Mucosa of stomach (tissue), 1 donor: Measurements from ENCODE around the gene MUC5AC.
"Not testable (repeated sequence)": the region's sequence is repeated elsewhere in the genome, so short reads cannot be mapped to it uniquely, and the experiment has no call there.

Experiments
- H3K27me3 ChIP-seq: one replicate; pipeline ENCODE4 v1.7.0; 2013; ENCODE audit warnings: mild to moderate bottlenecking, low read length; ENCODE audit not compliant: control insufficient read depth, insufficient read depth
- H3K36me3 ChIP-seq: one replicate; pipeline ENCODE4 v1.7.0; 2013; ENCODE audit warnings: low read length; ENCODE audit not compliant: control insufficient read depth, insufficient read depth
- H3K4me1 ChIP-seq: one replicate; pipeline ENCODE4 v1.7.0; 2013; ENCODE audit warnings: mild to moderate bottlenecking, low read length; ENCODE audit not compliant: control insufficient read depth, insufficient read depth
- H3K4me3 ChIP-seq: one replicate; pipeline ENCODE4 v1.7.0; 2013; ENCODE audit warnings: low read length
- H3K9ac ChIP-seq: one replicate; pipeline ENCODE4 v1.7.0; 2013; ENCODE audit warnings: mild to moderate bottlenecking, low read length, moderate library complexity
- H3K9me3 ChIP-seq: one replicate; pipeline ENCODE4 v1.7.0; 2013; ENCODE audit warnings: mild to moderate bottlenecking, low read length, moderate library complexity; ENCODE audit not compliant: control insufficient read depth
- donor health status: Pancreatic carcinoma.

MUC5AC gene

DNA sequence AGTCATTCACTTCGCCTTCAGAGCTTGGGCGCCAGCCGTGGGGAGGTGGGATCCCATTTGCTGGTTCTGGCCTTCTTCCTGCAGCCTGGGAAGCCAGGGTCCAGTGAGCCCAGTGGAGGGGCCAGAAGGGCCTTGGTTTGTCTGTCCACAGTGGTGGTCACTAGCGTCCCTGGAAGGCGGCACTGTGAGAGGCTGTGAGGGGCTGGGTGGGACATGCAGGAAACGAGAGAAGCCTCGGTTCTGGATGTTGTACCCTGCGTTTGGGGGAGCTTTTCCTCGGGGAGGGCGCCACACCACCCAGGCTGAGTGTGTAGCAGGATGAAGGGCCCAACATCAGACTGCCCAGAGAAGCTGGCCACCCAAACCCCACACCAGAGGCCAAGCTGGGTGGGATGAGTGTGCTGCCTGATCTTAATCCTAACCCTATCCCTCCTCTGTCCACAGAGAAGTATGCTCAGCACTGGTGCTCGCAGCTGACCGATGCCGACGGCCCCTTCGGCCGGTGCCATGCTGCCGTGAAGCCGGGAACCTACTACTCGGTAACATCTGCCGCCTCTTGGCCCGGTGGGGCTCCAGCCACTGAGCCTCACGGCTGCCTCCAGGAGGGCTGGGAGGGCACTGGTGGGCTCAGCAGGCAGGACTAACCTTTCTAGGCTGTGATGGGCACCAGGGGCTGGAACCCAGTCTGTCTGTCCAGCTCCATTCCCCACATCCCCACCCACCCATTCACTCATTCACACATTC is 14.4 kb downstream of the MUC5AC start:
- Histone ChIP-seq H3K27me3 (no peaks in the 10 kb centered on the region), H3K9me3 (no peaks in the 10 kb centered on the region), H3K36me3 (peaks cover 71% of the 10 kb centered on the region), H3K4me1 (peaks cover 23% of the 10 kb centered on the region), H3K9ac (no peak overlapping the region), H3K4me3 (no peak overlapping the region)

DNA sequence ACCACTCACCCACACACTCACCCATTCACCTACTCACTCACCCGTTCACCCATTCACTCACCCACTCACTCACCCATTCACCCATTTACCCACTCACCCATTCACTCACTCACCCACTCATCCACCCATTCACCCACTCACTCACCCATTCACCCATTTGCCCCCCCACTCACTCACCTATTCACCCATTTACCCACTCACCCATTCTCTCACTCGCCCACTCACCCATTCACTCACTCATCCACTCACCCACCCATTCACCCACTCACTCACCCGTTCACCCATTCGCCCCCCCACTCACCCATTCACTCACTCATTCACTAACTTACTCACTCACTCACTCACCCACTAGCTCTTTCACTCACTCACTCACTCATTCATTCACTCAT is 15.0 kb downstream of the MUC5AC start:
- no peak overlapping the region for H3K4me3 ChIP-seq
- H3K9ac ChIP-seq = no peak overlapping the region
- no peaks in the 10 kb centered on the region for H3K27me3 ChIP-seq
- H3K36me3 ChIP-seq = peaks cover 71% of the 10 kb centered on the region
- H3K4me1 ChIP-seq = peaks cover 28% of the 10 kb centered on the region
- no peaks in the 10 kb centered on the region for H3K9me3 ChIP-seq

DNA sequence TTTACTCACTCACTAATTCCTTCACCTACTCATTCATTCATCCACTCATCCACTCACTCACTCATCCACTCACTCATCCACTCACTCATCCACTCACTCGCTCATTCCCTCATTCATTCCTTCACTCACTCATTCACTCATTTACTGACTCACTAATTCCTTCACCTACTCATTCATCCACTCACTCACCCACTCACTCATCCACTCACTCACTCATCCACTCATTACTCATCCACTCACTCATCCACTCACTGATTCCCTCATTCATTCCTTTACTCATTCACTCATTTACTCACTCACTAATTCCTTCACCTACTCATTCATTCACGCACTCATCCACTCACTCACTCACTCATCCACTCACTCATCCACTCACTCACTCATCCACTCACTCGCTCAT is 15.6 kb downstream of the MUC5AC start:
- not testable (repeated sequence) for H3K9me3 ChIP-seq, H3K4me3 ChIP-seq, H3K27me3 ChIP-seq, H3K9ac ChIP-seq
- peaks cover 77% of the 10 kb centered on the region for H3K36me3 ChIP-seq
- H3K4me1 ChIP-seq = peaks cover 29% of the 10 kb centered on the region

DNA sequence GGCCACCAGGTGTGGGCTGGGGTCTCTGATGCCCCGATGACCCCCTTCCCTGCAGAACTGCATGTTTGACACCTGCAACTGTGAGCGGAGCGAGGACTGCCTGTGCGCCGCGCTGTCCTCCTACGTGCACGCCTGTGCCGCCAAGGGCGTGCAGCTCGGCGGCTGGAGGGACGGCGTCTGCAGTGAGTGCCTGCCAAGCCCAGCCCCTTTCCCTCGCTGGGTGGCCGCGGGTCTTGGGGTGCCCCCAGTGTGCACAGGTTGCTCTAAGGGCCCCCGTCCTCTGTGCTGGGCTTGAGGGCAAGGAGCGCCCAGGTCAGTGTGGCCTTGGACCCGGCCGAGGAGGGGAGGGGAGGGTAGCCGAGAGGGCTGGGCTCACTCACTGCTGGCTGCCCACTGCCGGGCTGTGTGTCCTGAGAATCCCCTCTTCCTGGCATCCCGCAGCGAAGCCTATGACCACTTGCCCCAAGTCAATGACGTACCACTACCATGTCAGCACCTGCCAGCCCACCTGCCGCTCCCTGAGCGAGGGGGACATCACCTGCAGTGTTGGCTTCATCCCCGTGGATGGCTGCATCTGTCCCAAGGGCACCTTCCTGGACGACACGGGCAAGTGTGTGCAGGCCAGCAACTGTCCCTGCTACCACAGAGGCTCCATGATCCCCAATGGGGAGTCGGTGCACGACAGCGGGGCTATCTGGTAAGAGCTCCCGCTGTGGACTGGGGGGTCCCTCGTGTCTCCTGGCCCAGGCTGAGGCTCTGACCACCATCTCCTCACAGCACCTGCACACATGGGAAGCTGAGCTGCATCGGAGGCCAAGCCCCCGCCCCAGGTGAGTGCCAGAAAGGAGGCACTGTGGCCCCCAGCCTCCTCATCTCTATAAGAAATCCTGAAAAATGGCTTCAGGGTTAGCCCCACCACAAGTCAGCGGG is 17.0 kb downstream of the MUC5AC start:
- H3K36me3 ChIP-seq = peaks cover 85% of the 10 kb centered on the region

DNA sequence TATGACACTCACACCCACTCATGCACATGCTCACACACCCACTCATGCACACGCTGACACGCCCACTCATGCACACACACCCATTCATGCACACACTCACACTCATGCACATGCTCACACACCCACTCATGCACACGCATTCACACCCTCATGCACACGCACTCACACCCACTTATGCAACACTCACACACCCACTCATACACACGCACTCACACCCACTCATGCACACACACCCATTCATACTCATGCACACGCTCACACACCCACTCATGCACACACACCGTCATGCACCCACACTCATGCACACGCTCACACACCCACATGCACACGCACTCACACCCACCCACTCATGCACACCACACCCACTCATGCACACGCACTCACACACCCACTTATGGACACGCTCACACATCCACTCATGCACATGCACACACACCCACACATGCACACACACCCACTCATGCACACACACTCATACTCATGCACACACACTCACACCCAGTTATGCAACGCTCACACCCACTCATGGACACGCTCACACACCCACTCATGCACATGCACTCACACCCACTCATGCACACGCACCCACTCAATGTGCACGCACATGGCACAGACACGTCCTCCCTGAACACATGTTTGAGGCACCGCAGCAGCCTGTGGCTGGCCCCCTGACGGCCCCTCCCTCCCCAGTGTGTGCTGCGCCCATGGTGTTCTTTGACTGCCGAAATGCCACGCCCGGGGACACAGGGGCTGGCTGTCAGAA is 17.9 kb downstream of the MUC5AC start:
- H3K4me3 ChIP-seq = no peak overlapping the region
- H3K9ac ChIP-seq = no peak overlapping the region
- H3K9me3 ChIP-seq = no peaks in the 10 kb centered on the region
- H3K27me3 ChIP-seq = no peaks in the 10 kb centered on the region
- peaks cover 87% of the 10 kb centered on the region for H3K36me3 ChIP-seq
- peaks cover 29% of the 10 kb centered on the region for H3K4me1 ChIP-seq

More for the DNA sequence above, 17.0 kb downstream of the MUC5AC start:
- Histone ChIP-seq H3K4me3 (no peak overlapping the region), H3K4me1 (peaks cover 29% of the 10 kb centered on the region), H3K9me3 (no peaks in the 10 kb centered on the region), H3K27me3 (no peaks in the 10 kb centered on the region), H3K9ac (no peak overlapping the region)

DNA sequence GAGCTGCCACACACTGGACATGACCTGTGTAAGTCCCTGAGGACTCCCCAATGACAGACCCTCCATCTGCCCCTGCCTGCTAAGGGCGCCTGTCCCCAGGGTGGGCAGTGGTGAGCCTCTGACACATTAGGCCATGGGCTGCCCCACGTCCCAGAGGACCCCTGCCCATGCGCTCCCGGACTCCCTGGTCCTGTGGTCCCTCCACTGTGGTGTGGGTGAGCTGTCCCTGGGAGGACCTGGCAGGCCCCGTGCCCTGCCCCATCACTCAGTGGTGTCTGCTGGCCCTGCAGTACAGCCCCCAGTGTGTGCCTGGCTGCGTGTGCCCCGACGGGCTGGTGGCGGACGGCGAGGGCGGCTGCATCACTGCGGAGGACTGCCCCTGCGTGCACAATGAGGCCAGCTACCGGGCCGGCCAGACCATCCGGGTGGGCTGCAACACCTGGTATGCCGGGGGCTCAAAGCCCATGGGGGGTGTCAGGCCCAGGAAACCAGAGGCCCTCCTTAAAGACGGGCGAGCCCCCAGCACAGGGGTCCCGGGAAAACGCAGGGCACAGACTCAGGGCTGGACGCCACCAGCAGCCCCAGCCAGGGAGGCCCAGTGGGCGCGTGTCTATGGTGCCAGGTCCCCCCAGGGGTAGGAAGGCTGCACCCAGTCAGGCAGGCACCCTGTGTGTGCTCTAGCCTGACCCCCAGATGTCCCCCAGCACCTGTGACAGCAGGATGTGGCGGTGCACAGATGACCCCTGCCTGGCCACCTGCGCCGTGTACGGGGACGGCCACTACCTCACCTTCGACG is 18.7 kb downstream of the MUC5AC start:
- peaks cover 84% of the 10 kb centered on the region for H3K36me3 ChIP-seq
- H3K4me3 ChIP-seq = no peak overlapping the region
- H3K9me3 ChIP-seq = no peaks in the 10 kb centered on the region
- no peak overlapping the region for H3K9ac ChIP-seq
- no peaks in the 10 kb centered on the region for H3K27me3 ChIP-seq
- peaks cover 25% of the 10 kb centered on the region for H3K4me1 ChIP-seq

DNA sequence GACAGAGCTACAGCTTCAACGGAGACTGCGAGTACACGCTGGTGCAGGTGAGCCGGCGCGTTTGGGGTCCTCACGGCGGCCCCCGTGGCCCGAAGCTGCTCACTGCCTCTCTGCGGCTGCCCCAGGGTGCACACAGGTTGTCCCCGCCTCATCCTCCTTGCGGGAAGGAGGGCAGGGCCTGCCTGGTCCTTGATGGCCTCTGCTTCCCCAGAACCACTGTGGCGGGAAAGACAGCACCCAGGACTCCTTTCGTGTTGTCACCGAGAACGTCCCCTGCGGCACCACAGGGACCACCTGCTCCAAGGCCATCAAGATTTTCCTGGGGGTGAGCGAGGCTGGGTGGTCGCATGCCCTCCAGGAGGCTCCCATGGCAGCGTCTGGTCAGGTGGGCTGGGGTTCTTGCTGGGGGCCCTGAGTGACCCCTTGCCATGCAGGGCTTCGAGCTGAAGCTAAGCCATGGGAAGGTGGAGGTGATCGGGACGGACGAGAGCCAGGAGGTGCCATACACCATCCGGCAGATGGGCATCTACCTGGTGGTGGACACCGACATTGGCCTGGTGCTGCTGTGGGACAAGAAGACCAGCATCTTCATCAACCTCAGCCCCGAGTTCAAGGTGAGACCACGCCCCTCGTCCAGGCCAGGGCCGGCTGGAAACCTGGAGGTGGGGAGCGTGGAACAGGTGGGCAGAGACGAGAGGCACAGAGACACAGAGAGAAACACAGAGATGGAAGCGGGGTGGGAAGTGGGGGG is 19.4 kb downstream of the MUC5AC start:
- peaks cover 80% of the 10 kb centered on the region for H3K36me3 ChIP-seq
- H3K9me3 ChIP-seq = no peaks in the 10 kb centered on the region
- H3K4me3 ChIP-seq = no peak overlapping the region
- H3K27me3 ChIP-seq = no peaks in the 10 kb centered on the region
- H3K9ac ChIP-seq = no peak overlapping the region
- peaks cover 19% of the 10 kb centered on the region for H3K4me1 ChIP-seq

DNA sequence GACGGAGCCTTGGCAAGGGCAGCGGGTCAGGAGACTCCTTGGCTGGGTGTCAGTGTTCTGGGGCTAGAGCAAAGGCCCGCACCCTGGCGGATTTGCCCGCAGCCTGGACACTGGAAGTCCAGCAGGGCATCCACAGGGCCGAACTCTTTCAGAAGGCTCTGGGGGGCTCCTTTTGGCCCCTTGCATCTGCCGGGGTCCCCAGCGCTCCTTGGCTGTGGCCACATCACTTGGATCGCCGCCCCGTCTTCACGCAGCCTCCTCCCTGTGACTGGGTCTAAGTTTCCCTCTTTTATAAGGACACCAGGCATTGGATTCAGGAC is 20.0 kb downstream of the MUC5AC start:
- no peaks in the 10 kb centered on the region for H3K9me3 ChIP-seq
- H3K4me1 ChIP-seq = peaks cover 18% of the 10 kb centered on the region

DNA sequence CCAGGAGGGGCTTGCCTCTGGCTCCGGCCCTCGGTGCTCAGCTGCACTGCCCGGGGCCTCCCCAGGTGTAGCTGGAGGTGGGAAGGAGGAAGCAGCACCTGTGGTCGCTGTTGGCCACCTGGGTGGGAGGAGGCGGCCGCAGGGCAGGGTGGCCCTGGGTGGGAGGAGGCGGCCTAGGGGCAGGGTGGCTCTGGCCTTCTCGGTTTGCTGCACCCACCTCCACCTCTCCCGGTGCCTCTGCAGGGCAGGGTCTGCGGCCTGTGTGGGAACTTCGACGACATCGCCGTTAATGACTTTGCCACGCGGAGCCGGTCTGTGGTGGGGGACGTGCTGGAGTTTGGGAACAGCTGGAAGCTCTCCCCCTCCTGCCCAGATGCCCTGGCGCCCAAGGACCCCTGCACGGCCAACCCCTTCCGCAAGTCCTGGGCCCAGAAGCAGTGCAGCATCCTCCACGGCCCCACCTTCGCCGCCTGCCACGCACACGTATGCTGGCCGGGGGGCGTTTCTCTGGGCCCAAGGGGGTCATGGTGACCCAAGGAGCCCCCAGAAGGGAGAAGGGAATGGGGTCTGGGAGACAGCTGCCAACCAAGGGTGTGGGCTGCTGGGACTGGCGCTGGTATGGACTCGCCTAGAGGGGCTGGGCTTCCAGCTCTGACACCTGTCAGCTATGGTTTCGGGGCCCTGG is 20.6 kb downstream of the MUC5AC start:
- no peak overlapping the region for H3K9ac ChIP-seq
- no peaks in the 10 kb centered on the region for H3K9me3 ChIP-seq
- no peak overlapping the region for H3K4me3 ChIP-seq
- no peaks in the 10 kb centered on the region for H3K27me3 ChIP-seq
- H3K36me3 ChIP-seq = peaks cover 71% of the 10 kb centered on the region
- H3K4me1 ChIP-seq = peaks cover 18% of the 10 kb centered on the region

More for the DNA sequence above, 20.0 kb downstream of the MUC5AC start:
- no peak overlapping the region for H3K4me3 ChIP-seq
- H3K27me3 ChIP-seq = no peaks in the 10 kb centered on the region
- no peak overlapping the region for H3K9ac ChIP-seq
- H3K36me3 ChIP-seq = peaks cover 74% of the 10 kb centered on the region

DNA sequence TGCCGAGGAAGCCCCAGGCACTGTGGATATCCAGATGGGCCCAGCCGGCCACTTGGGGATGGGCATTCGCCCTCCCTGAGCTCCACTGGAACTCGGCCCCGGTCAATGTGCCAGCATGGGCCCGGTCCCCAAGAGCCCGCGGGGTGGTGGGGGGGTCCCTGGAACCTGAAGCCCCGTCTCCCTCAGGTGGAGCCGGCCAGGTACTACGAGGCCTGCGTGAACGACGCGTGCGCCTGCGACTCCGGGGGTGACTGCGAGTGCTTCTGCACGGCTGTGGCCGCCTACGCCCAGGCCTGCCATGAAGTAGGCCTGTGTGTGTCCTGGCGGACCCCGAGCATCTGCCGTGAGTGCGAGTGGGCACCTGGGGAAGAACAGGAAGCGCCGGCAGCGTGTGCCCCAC is 21.2 kb downstream of the MUC5AC start:
- Histone ChIP-seq H3K4me1 (peaks cover 18% of the 10 kb centered on the region), H3K27me3 (no peaks in the 10 kb centered on the region), H3K9me3 (no peaks in the 10 kb centered on the region), H3K9ac (no peak overlapping the region), H3K36me3 (peaks cover 66% of the 10 kb centered on the region), H3K4me3 (no peak overlapping the region)
